ENCODE data around the gene TSHZ1.
A peak's percentile ranks its signal among the peaks of the same experiment; 100 is the strongest.

The TSHZ1 gene

DNA sequence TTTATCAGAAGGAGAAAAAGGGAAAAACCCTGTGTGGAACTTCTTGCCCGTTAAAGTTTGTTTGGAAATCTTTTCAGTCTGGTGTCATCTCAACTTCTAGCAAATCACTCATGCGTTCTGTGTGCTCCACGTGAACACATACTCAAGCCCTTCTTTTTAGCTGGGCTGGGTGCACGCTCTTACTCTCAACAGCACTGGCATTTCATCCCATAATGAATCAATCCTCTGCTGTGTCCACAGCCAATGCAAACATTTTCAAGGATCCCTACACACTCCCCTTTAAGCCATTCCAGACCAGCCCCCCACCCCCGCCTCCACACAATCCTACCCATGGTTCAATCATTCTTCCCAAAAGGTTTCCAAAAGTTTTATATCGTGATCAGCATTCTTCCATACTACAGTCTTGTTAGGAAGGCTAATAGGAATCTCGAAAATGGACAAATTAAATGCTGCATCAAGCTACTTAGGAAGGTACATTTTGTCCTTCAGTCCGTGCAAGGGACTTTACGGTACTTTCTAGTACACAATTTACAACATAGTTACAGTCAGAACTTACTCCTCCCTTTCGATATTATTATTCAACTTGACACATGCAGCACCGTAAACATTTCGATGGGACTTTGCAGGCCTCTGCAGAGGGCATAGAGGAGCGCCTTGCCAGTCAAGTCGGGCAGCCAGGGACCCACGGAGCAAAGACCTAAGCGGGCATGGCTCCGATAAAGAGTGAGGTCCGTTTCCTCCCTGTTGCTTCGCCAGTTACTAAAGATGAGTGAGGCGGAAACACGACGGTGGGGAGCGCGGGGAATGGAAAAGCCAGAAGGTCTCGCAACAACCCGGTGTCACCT is 3.1 kb upstream of the TSHZ1 start:
- peak; percentile 81 for DNase-seq (ENCODE audit: low read depth)
- TF ChIP-seq, protein P1, sequence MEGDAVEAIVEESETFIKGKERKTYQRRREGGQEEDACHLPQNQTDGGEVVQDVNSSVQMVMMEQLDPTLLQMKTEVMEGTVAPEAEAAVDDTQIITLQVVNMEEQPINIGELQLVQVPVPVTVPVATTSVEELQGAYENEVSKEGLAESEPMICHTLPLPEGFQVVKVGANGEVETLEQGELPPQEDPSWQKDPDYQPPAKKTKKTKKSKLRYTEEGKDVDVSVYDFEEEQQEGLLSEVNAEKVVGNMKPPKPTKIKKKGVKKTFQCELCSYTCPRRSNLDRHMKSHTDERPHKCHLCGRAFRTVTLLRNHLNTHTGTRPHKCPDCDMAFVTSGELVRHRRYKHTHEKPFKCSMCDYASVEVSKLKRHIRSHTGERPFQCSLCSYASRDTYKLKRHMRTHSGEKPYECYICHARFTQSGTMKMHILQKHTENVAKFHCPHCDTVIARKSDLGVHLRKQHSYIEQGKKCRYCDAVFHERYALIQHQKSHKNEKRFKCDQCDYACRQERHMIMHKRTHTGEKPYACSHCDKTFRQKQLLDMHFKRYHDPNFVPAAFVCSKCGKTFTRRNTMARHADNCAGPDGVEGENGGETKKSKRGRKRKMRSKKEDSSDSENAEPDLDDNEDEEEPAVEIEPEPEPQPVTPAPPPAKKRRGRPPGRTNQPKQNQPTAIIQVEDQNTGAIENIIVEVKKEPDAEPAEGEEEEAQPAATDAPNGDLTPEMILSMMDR (conservative IDR thresholded peaks at IDR 0.05; ENCODE audit: control insufficient read depth, insufficient read depth, low read depth, low read length) = no peak

GRCh38 chr18:75208155-75208835 is 2.3 kb upstream of the TSHZ1 start:
- peak overlapping the region; percentile 85 for H3K4me3 ChIP-seq (ENCODE audit: control insufficient read depth, low read depth, low read length)
- DNase-seq (ENCODE audit: low read depth) = peak; percentile 52
- TF ChIP-seq, protein P1 (conservative IDR thresholded peaks at IDR 0.05; ENCODE audit: control insufficient read depth, insufficient read depth, low read depth, low read length) = no peak

More for the DNA sequence above, 3.1 kb upstream of the TSHZ1 start:
- peak overlapping the region; percentile 85 for H3K4me3 ChIP-seq (ENCODE audit: control insufficient read depth, low read depth, low read length)

DNA sequence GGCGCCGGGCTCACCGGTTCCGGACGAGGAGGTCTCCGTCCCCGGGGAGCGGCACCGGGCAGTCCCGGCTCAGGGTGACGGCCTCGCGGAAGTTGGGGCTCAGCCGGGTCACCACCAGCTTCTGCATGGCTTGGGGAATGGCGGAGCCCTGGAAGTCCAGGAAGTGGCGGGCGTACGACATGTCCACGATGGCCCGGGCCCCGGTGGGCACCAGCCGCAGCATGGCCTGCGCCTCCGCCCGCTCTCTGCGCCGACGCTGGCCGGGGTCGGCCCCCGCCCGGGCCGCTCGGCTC is 1.8 kb upstream of the TSHZ1 start:
- TF ChIP-seq, protein P1 (conservative IDR thresholded peaks at IDR 0.05; ENCODE audit: control insufficient read depth, insufficient read depth, low read depth, low read length) = no peak
- peak overlapping the region; percentile 85 for H3K4me3 ChIP-seq (ENCODE audit: control insufficient read depth, low read depth, low read length)
- no peak for DNase-seq (ENCODE audit: low read depth)

DNA sequence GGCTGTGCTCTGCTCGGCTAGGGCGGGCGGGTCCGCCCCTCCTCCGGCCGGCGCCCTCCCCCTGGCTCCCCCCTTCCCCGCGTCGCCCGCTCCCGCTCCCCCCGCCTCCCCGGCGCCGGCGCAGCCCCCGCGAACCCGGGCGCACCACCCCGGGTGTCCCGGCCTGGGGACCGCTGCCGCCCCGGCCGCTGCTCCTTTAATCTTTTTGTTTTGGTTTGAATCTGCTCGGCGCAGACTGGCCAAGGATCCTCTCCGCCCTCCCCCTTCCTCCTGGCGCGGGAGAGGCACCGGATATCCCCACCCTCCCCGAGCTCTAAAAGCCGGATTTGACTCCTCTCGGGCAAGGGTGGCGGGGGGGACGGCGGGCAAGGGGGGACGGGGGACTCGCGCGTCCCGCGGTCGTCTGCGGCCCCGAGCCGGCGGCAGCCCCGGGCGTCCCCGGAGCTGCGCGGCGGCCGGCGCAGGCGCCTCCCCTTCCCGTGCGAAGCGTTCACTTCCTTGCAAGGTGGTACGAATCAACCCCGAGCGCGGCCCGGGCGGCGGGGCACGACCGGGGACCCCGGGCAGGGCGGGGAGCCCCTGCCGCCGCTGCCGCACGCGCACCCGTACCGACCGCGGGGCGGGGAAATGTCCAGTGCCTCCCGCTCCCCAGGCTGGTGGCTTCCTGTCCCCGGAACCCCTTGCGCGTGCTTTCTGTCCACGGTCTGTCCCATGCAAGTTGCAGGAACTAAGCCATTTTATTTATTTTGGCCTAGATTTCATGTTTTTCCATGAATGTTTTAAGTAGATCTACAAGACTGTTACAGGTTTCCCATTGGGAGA is 1.3 kb upstream of the TSHZ1 start, which contains the start of gene PTGR3:
Gene PTGR3, minus strand, starts transcription at position 11 of the 822 bp plus-strand sequence. CDS start 81 bp downstream, outside the sequence.
- DNase-seq (ENCODE audit: low read depth) = peak; percentile 85
- peak within 1 kb of the TSS; percentile 85 for H3K4me3 ChIP-seq (ENCODE audit: control insufficient read depth, low read depth, low read length)
- TF ChIP-seq, protein P1 (conservative IDR thresholded peaks at IDR 0.05; ENCODE audit: control insufficient read depth, insufficient read depth, low read depth, low read length) = no peak

DNA sequence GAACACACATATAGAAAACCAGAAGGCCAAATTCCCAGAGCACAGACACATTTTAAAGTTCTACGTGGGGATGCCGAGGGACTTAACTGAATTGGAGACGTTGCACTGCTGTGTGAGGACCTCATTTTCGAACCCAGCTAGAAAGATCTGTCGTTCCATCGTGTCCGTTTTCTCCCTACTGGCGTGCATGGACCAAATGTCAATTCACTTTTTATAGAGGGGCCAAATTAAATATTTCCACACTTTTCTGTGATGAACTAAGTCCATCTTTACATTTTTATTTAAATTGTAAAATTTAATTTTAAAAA is 692 bp upstream of the TSHZ1 start:
- TF ChIP-seq, protein P1 (conservative IDR thresholded peaks at IDR 0.05; ENCODE audit: control insufficient read depth, insufficient read depth, low read depth, low read length) = no peak
- DNase-seq (ENCODE audit: low read depth) = no peak
- peak overlapping the region; percentile 81 for H3K4me3 ChIP-seq (ENCODE audit: control insufficient read depth, low read depth, low read length)

DNA sequence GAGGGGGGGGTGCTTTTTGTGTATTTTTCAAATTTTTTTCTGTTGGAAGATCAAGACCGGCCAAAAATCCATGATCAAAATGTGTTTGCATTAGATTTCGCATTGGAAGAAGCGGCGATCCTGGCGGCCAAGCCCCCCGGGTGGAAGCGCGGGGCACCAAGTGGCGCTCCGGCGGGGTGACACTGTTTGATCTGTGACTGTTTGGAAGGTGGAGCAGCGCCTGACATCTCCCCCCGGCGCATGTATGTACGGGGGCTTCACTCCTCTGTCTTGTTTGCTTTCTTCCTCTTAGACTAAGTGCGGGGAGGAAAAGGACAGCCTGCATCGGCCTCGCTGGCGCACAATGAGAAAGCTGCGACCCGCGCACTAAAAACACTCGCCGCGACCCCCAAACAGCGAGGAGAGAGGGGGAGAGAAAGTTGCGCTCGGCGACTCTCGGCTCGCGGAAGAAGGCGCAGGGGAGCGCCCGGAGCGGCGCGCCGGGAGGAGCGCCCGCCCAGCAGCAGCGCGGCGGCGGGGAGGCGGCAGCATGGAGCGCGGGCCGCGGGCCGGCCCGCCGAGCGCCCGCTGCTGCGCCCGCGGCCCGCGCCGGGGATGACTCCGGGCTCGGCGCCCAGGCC is 515 bp downstream of the TSHZ1 start:
- H3K4me3 ChIP-seq (ENCODE audit: control insufficient read depth, low read depth, low read length) = peak overlapping the region; percentile 81
- TF ChIP-seq, protein P1 (conservative IDR thresholded peaks at IDR 0.05; ENCODE audit: control insufficient read depth, insufficient read depth, low read depth, low read length) = no peak
- no peak for DNase-seq (ENCODE audit: low read depth)

Data from fibroblast of mammary gland (primary cell).